M059J (cell line): ENCODE results near the gene FHOD3. TPM values are rescaled to one million over a fixed set of nuclear protein-coding genes. Genes with fewer than 3 reads are reported as not detected.

ENCODE experiments used
- DNase-seq: peaks from one replicate; pipeline ENCODE4 v3.0.0-alpha.2; 2012; ENCODE audit warnings: low read depth
- total RNA-seq: library from RNA; depleted of rRNA; stranded (reverse); fragments of >200 nt; shearing (Covaris generic); gene quantifications from 2 replicates; pipeline ENCODE4 v1.2.3, GENCODE V29; 2014; rRNA removed

Gene FHOD3
- total RNA-seq: 8.1 and 13.1 TPM in 2 replicates

DNA sequence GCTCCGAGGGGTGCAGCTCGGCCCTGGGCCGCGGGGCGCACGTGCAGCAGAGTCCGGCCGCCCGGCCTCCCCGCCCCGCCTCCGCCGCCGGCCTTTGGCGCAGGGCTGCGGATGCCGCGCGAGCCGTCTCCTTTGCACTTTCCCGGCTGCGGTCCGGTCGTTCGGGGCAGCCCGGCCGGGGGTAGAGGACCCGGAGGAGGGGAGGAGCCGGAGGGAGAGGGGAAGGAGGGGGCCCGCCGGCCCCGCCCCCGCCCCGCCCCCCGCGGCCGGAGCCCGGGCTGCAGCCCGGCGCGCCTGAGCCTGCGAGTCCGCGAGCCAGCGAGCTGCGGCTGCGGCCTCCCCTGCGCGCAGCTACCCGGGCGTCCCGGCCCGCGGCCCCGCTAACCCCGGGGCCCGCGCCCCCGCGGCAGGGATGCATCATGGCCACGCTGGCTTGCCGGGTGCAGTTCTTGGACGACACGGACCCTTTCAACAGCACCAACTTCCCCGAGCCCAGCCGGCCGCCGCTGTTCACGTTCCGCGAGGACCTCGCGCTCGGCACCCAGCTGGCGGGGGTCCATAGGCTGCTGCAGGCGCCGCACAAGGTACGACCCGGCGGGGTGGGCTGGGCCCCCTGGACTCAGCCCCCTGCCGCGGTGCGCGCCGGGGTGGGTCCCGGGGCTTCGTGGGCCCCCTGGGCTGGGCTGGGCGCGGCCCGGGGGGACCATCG lies at the start of gene FHOD3:
Gene FHOD3 (plus strand): TSS at position 297 of the 709 bp plus-strand sequence. CDS start 123 bp downstream, at position 420.
- peak; percentile 77 for DNase-seq

DNA sequence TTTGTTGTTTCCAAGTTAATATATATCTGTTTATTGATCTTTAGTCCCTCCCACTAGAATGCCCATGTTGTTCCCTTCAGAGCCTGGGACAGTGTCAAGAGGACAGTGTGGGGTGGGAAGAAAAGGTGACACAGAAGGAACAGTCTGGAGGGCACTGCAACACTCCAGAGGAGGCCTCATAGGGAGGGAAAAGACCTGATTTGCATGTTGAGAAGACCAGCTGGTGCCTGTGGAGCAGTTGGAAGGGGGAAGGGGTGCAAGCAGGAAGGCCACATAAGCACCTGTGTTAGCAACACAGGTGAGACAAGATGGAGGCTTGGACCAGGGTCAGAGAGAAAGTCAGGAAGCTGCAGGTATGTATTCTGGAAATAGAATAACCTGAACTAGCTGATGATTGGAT lies 48.1 kb upstream of the FHOD3 start:
- DNase-seq: no peak

DNA sequence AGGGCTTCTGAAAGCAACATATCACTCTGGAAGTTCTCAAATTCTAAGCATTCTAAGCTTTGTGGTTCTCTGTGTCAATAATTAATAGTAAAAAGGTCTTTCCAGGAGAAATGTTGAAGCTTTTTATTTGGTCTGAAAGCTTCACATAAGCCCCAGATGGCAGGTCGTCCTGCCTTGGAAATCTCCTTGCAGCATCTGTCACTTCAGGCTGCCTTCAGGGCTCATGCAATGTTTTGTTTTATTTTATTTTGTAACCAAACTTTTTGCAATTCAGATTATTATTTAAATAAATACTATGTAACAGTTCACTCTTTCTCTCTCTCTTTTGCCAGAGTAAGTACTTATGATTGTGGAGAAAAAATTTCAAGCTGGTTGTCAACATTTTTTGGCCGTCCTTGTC lies 46.7 kb upstream of the FHOD3 start:
- DNase-seq: no peak

- no peak for DNase-seq
Observed at GRCh38 chr18:36255072-36255698, 42.3 kb upstream of the FHOD3 start.

- DNase-seq: no peak
Observed at GRCh38 chr18:36256094-36256493, 41.4 kb upstream of the FHOD3 start.

DNA sequence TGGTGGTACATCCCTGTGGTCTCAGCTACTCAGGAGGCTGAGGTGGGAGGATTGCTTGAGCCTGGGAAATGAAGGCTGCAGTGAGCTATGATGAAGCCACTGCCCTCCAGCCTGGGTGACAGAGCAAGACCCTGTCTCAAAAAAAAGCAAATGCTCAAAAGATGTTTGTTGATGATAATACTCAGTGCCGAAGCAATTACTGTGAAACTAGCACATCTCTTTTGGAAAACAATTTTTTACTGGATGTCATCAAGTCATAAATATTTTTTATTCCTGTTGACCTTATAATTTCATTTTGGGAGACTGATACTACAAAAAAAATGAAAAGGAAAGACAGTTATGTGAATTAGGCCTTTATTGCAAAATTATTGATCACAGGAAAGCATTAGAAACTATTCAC lies 34.5 kb upstream of the FHOD3 start:
- no peak for DNase-seq

DNA sequence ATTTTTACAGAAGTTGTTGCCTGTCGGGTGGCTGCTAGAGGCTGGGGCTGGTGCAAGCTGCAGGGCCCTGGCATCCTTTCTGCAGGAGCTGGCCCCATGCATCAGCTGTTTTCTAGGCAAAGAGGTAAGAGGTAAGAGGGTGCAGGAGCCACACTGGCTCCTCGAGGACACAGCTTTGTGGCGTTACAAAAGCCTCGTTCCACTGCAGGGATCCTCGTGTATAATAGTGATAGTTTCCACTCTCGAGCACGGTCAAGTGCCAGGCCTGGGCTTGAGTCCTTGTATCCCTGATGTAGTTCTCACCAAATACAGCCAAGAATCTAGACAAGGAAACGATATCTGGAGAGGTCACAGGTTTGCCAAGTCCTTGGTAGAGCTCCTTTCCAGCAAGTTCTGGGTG lies 33.2 kb upstream of the FHOD3 start:
- no peak for DNase-seq

GRCh38 chr18:36265015-36265414 lies 32.5 kb upstream of the FHOD3 start:
- DNase-seq: no peak

DNA sequence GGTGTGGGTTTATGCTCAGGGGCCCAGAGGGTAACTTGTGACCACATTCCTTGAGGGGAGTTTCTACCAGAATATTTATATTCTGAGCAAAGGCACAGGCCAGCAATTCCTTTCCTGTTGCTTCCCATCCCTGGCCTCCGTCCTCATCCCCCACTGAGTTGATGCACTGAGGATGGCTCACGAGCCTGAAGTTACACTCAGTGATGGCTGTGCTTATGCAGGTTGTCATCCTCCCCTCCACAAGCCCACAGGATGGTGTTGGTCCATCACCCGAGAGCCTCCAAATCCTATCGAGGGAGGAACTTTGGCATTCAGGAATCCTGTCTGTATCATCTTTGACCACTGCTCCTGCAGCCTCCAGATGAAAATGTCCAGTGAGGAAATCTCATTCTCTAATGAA lies 28.4 kb upstream of the FHOD3 start:
- no peak for DNase-seq

DNA sequence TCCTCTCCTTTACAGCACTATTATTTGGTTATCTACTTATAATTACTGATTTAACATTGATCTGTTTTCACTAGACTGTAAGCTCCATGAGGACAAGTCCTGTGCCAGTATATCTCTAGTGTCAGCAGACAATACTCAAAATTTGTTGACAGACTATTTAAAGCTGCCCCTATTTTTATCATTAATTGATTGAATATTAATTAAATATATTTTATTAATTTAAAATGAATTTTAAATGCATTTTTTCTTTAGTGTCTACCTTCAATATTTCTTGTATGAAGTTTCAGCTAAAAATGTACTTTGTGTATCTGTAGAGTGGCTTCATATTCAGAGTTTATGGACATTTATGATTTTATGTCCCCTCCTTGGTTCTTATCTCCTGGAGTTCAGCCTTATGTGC lies 26.4 kb upstream of the FHOD3 start:
- DNase-seq: no peak

DNA sequence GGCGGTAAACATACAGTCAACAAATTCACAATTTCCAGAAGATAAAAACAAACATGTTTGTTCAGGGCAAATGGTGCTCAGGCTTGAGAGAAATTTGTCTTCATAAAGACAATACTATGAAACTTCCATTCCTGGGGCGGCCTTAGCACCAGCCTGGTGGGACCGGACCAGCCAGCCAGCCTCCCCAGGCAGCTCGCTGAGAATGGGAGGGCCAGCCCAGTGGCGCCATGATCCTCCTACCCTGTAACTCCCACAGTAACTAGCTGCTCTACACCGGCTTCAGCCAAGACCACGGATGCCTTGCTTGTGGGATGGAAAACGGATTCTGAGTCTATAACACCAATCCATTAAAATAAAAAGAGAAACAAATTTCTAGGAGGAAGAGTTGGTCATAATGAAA lies 24.2 kb upstream of the FHOD3 start:
- no peak for DNase-seq

- DNase-seq: no peak
Observed at GRCh38 chr18:36274083-36274715, 23.3 kb upstream of the FHOD3 start.

DNA sequence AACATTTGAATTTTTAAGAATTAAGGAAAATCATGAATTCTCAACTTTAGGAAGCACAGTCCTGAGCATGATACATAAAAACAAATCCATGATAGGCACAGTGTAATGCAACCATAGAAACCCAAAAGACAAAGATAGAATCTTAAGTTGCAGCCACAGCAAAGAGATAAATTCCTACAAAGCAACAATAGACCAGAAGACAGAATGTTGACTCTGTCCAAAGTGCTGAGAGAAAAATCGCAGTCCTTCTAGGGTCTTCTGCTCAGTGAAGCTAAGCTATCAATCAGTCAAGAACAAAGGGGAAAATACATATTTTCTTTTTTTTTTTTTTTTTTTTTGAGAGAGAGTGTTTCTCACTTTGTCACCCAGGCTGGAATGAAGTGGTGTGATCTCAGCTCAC lies 22.0 kb upstream of the FHOD3 start:
- DNase-seq: no peak

DNA sequence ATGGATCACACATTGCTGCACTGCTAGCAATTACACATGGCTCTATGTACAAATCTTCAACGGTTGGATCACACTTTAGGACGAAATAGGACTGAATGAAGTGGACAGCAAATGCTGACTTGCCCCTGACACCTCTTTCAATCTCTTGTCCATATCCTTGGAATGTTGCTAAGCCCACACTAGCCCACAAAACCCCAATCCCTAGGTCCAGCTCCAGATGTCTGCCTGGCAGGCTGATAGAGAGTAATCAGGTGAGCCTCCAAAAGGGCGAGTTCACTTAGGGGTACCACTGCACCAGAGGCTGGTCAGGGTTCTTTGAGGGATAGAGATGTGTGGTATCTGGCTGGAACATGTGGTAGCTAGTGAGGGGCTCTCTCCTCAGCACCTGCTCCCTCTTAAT lies 18.5 kb upstream of the FHOD3 start:
- no peak for DNase-seq

DNA sequence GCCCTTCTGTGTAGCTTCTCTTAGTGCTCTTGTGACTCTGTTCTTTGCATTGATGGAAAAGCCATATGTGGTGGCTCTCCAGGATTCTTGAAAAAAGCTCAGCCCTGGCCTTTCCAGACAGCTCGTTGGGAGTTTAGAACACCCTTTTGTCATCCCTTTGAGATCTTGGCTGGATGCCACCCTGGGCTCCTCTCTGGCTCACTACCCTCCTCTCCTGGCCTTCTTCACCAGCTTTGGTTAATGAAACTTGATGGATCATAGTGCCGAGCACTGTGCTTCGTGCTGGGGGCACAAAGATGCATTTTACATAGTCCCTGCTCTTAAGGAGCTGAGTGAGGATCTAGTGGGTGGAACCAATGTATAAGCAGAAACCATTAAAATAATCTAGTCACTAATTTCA lies 15.6 kb upstream of the FHOD3 start:
- DNase-seq: peak; percentile 34

- DNase-seq: no peak
Observed at GRCh38 chr18:36283448-36283847, 14.1 kb upstream of the FHOD3 start.

DNA sequence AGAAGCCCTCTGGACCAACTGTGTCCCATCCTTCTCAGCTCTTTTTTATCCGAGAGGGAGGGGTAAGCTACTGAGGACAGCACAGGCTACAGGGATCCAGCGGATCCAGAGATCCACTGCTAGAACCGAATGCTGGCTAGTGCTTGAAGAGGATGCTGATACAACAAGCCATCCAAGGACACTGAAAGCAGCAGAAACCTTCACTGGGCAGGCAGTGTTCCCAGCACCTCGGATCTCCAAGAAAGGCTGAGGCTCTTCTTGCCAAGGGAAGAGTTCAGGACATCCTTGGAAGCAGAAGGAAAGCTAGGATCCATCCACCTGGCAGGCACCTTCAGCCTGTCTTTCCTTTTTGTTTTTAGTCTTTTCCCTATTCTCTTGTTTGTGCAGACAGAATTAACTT lies 13.2 kb upstream of the FHOD3 start:
- no peak for DNase-seq

DNA sequence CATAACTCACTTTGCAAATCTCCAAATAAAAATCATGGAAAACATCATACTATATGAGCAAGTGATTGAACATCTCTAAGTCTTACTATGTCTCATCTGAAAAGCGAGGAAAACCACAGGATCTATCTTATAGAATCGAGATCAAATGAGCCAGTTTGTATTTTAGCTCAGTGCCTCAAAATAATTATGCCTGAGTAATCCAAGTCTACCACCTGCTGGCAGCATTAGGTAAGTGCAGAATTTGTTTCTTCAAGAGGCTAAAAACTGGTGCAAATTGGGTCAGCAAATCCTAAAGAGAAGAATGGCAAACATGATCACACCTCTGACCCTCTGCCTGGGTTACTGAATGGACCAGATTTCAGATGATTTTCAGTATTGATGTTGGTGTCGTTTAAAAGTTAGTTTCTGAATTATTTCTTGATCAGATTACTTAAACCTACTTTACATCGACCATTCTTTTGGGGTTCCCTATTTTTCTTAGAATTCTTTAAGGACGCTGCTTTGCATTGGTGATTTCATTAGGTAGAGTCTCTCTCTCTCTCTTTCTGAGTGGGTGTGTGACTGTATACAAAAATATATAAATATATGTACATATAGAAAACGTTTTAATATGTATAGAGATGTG lies 12.7 kb upstream of the FHOD3 start:
- peak; percentile 72 for DNase-seq

DNA sequence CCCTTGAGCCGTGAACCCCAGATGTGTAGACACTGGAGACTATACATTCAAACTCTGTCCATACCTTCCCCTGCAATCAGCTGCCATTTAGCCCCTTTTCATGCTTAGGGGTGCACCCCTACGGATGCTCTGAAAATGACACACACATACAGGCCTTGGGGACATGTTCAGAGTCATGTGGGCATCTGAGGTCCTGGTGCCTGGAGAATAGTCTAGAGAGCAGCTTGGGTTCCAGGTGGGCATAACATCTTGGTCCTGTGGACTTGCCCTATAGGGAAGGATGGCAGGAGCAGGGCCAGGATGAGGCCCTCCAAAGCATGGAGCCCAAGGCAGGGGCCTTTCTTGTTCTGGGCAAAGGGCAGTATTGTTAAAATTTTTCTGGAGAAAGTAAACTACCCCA lies 9.9 kb upstream of the FHOD3 start:
- DNase-seq: no peak

DNA sequence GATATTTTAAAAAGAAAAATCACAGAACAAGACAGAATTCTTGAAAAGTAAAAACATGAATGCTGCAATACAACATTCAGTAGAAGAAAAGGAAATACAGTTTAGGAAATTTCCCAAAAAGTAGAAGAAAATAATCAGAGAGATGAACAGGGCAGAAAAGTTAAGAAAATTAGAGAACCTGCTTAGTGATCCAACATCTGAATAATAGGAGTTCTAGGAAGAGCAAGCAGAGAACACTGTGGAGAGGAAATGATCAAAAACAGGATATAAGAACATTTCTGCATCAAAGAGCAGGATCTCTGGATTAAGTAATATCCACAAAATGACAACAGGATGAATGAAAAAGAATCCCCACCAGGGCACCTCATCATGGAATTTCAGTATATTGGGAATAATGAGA lies 8.8 kb upstream of the FHOD3 start:
- no peak for DNase-seq

DNA sequence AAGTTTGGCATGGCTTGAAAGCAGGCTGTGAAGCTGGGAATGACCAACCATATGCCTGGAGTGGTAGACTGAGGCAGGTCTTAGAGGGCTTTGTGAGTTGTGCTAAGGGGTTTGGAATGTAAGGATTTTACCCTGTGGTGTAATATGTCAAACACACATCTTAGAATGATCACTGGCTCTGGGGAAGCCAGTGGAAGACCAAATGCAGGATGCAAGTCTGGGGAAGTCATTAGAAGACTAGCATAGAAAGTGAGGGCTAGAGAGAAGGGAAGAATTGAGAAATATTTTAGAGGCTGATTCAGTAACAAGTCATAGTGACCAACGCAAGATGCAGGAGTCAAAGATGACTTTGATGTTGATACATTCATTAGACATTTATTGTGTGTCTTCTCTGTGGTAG lies 3.5 kb upstream of the FHOD3 start:
- DNase-seq: no peak

DNA sequence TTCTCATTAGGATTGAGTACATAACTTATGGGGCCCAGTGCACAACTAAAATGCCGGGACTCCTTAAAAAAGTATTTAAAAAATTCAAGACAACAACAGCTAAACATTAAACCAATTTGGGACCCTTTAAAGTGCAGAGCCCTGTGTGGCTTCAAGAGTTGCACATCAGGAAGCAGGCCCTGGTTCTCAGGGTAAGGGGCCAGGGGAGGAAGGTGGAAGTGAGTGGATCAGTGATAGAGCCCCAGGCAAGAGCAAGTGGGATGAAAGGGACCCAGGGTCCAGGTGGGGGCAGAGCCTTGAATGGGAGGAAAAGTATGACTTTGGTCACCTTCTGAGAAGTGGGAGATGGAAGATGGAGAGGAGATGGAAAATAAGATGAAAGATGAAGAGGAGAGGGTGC lies 2.3 kb upstream of the FHOD3 start:
- no peak for DNase-seq

DNA sequence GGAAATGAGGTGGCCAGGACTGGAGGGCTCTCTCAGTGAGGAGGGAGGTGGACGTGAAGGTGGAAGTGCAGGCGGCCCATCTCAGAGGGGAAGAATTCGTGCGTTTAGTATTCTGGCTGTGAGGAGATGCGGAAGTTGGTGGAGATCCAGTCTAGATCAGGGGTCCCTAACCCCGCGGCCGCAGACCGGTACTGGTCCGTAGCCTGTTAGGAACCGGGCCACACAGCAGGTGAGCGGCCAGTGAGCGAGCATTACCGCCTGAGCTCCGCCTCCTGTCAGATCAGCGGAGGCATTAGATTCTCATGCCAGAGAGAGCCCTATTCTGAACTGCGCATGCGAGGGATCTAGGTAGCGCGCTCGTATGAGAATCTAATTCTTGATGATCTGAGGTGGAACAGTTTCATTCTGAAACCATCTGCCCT lies 1.6 kb upstream of the FHOD3 start:
- peak; percentile 60 for DNase-seq
